ENCODE measurements around the gene DGKG.

DGKG gene

GRCh38 chr3:186189492-186189891 lies 172.5 kb downstream of the DGKG start:
- no peak overlapping the region for H3K4me3 ChIP-seq (ENCODE audit: low read length)
- 0 out of 2 replicates have a peak, but pooled peaks cover 3% of the 10 kb centered on the region for H3K4me1 ChIP-seq (ENCODE audit: insufficient read depth, low read length)
- H3K9ac ChIP-seq (ENCODE audit: low read depth, low read length): no peak overlapping the region
- no peaks in the 10 kb centered on the region for H3K9me3 ChIP-seq (ENCODE audit: insufficient read depth, low read depth, low read length)
- no peaks in the 10 kb centered on the region for H3K36me3 ChIP-seq (ENCODE audit: insufficient read depth, low read depth, low read length)
- peaks cover 84% of the 10 kb centered on the region for H3K27me3 ChIP-seq (ENCODE audit: insufficient read depth, low read length)
- H3K27ac ChIP-seq (ENCODE audit: low read length): no peak overlapping the region

- no peaks in the 10 kb centered on the region for H3K9me3 ChIP-seq (ENCODE audit: insufficient read depth, low read depth, low read length)
- H3K27ac ChIP-seq (ENCODE audit: low read length): no peak overlapping the region
- peaks cover 68% of the 10 kb centered on the region for H3K27me3 ChIP-seq (ENCODE audit: insufficient read depth, low read length)
- no peak overlapping the region for H3K4me3 ChIP-seq (ENCODE audit: low read length)
- H3K36me3 ChIP-seq (ENCODE audit: insufficient read depth, low read depth, low read length): no peaks in the 10 kb centered on the region
- H3K4me1 ChIP-seq (ENCODE audit: insufficient read depth, low read length): no peaks in the 10 kb centered on the region
- H3K9ac ChIP-seq (ENCODE audit: low read depth, low read length): no peak overlapping the region
These were observed 174.4 kb downstream of the DGKG start for GRCh38 chr3:186187401-186188275.

GRCh38 chr3:186185194-186185787 lies 176.7 kb downstream of the DGKG start:
- Histone ChIP-seq H3K9me3 (ENCODE audit: insufficient read depth, low read depth, low read length) (no peaks in the 10 kb centered on the region), H3K4me1 (ENCODE audit: insufficient read depth, low read length) (no peaks in the 10 kb centered on the region), H3K36me3 (ENCODE audit: insufficient read depth, low read depth, low read length) (no peaks in the 10 kb centered on the region), H3K4me3 (ENCODE audit: low read length) (no peak overlapping the region), H3K9ac (ENCODE audit: low read depth, low read length) (no peak overlapping the region), H3K27ac (ENCODE audit: low read length) (no peak overlapping the region), H3K27me3 (ENCODE audit: insufficient read depth, low read length) (peaks cover 46% of the 10 kb centered on the region)

GRCh38 chr3:186184021-186184420 lies 178.0 kb downstream of the DGKG start:
- Histone ChIP-seq H3K27ac (ENCODE audit: low read length) (no peak overlapping the region), H3K36me3 (ENCODE audit: insufficient read depth, low read depth, low read length) (no peaks in the 10 kb centered on the region), H3K9ac (ENCODE audit: low read depth, low read length) (no peak overlapping the region), H3K4me1 (ENCODE audit: insufficient read depth, low read length) (no peaks in the 10 kb centered on the region), H3K4me3 (ENCODE audit: low read length) (no peak overlapping the region), H3K9me3 (ENCODE audit: insufficient read depth, low read depth, low read length) (no peaks in the 10 kb centered on the region), H3K27me3 (ENCODE audit: insufficient read depth, low read length) (peaks cover 33% of the 10 kb centered on the region)

- Histone ChIP-seq H3K27ac (ENCODE audit: low read length) (no peak overlapping the region), H3K36me3 (ENCODE audit: insufficient read depth, low read depth, low read length) (no peaks in the 10 kb centered on the region), H3K9ac (ENCODE audit: low read depth, low read length) (no peak overlapping the region), H3K4me3 (ENCODE audit: low read length) (no peak overlapping the region), H3K9me3 (ENCODE audit: insufficient read depth, low read depth, low read length) (no peaks in the 10 kb centered on the region), H3K4me1 (ENCODE audit: insufficient read depth, low read length) (no peaks in the 10 kb centered on the region), H3K27me3 (ENCODE audit: insufficient read depth, low read length) (peaks cover 24% of the 10 kb centered on the region; the same call in 1 of the 2 replicates)
These were observed 179.2 kb downstream of the DGKG start for GRCh38 chr3:186182850-186183249.

GRCh38 chr3:186181901-186182300 lies 180.1 kb downstream of the DGKG start:
- Histone ChIP-seq H3K27me3 (ENCODE audit: insufficient read depth, low read length) (peaks cover 15% of the 10 kb centered on the region; the same call in 1 of the 2 replicates), H3K27ac (ENCODE audit: low read length) (no peak overlapping the region), H3K4me1 (ENCODE audit: insufficient read depth, low read length) (no peaks in the 10 kb centered on the region), H3K9ac (ENCODE audit: low read depth, low read length) (no peak overlapping the region), H3K36me3 (ENCODE audit: insufficient read depth, low read depth, low read length) (no peaks in the 10 kb centered on the region), H3K9me3 (ENCODE audit: insufficient read depth, low read depth, low read length) (no peaks in the 10 kb centered on the region), H3K4me3 (ENCODE audit: low read length) (no peak overlapping the region)

GRCh38 chr3:186180891-186181481 lies 181.0 kb downstream of the DGKG start:
- H3K27me3 ChIP-seq (ENCODE audit: insufficient read depth, low read length): peaks cover 11% of the 10 kb centered on the region; the same call in 1 of the 2 replicates
- no peak overlapping the region for H3K4me3 ChIP-seq (ENCODE audit: low read length)
- H3K4me1 ChIP-seq (ENCODE audit: insufficient read depth, low read length): no peaks in the 10 kb centered on the region
- no peak overlapping the region for H3K27ac ChIP-seq (ENCODE audit: low read length)
- H3K36me3 ChIP-seq (ENCODE audit: insufficient read depth, low read depth, low read length): no peaks in the 10 kb centered on the region
- H3K9ac ChIP-seq (ENCODE audit: low read depth, low read length): no peak overlapping the region
- no peaks in the 10 kb centered on the region for H3K9me3 ChIP-seq (ENCODE audit: insufficient read depth, low read depth, low read length)

GRCh38 chr3:186180151-186180550 lies 181.9 kb downstream of the DGKG start:
- no peaks in the 10 kb centered on the region for H3K4me1 ChIP-seq (ENCODE audit: insufficient read depth, low read length)
- H3K9ac ChIP-seq (ENCODE audit: low read depth, low read length): no peak overlapping the region
- H3K4me3 ChIP-seq (ENCODE audit: low read length): no peak overlapping the region
- peaks cover 6% of the 10 kb centered on the region; the same call in 1 of the 2 replicates for H3K27me3 ChIP-seq (ENCODE audit: insufficient read depth, low read length)
- H3K27ac ChIP-seq (ENCODE audit: low read length): no peak overlapping the region
- H3K36me3 ChIP-seq (ENCODE audit: insufficient read depth, low read depth, low read length): no peaks in the 10 kb centered on the region
- no peaks in the 10 kb centered on the region for H3K9me3 ChIP-seq (ENCODE audit: insufficient read depth, low read depth, low read length)

- Histone ChIP-seq H3K9me3 (ENCODE audit: insufficient read depth, low read depth, low read length) (no peaks in the 10 kb centered on the region), H3K27me3 (ENCODE audit: insufficient read depth, low read length) (peaks cover 4% of the 10 kb centered on the region; the same call in 1 of the 2 replicates), H3K9ac (ENCODE audit: low read depth, low read length) (no peak overlapping the region), H3K36me3 (ENCODE audit: insufficient read depth, low read depth, low read length) (no peaks in the 10 kb centered on the region), H3K4me1 (ENCODE audit: insufficient read depth, low read length) (no peaks in the 10 kb centered on the region), H3K27ac (ENCODE audit: low read length) (no peak overlapping the region), H3K4me3 (ENCODE audit: low read length) (no peak overlapping the region)
These were observed 183.6 kb downstream of the DGKG start for GRCh38 chr3:186178412-186178811.

GRCh38 chr3:186176373-186176990 lies 185.6 kb downstream of the DGKG start:
- H3K36me3 ChIP-seq (ENCODE audit: insufficient read depth, low read depth, low read length): no peaks in the 10 kb centered on the region
- no peaks in the 10 kb centered on the region; the same call in 1 of the 2 replicates for H3K27me3 ChIP-seq (ENCODE audit: insufficient read depth, low read length)
- no peaks in the 10 kb centered on the region for H3K4me1 ChIP-seq (ENCODE audit: insufficient read depth, low read length)
- H3K9ac ChIP-seq (ENCODE audit: low read depth, low read length): no peak overlapping the region
- H3K27ac ChIP-seq (ENCODE audit: low read length): no peak overlapping the region
- no peak overlapping the region for H3K4me3 ChIP-seq (ENCODE audit: low read length)
- H3K9me3 ChIP-seq (ENCODE audit: insufficient read depth, low read depth, low read length): no peaks in the 10 kb centered on the region

GRCh38 chr3:186173224-186173815 lies 188.7 kb downstream of the DGKG start:
- Histone ChIP-seq H3K27ac (ENCODE audit: low read length) (no peak overlapping the region), H3K9me3 (ENCODE audit: insufficient read depth, low read depth, low read length) (no peaks in the 10 kb centered on the region), H3K36me3 (ENCODE audit: insufficient read depth, low read depth, low read length) (no peaks in the 10 kb centered on the region)

More at GRCh38 chr3:186173224-186173815, 188.7 kb downstream of the DGKG start:
- Histone ChIP-seq H3K4me3 (ENCODE audit: low read length) (no peak overlapping the region), H3K4me1 (ENCODE audit: insufficient read depth, low read length) (no peaks in the 10 kb centered on the region), H3K9ac (ENCODE audit: low read depth, low read length) (no peak overlapping the region), H3K27me3 (ENCODE audit: insufficient read depth, low read length) (no peaks in the 10 kb centered on the region; the same call in 1 of the 2 replicates)
